ENCODE results near the gene RGS10.

The RGS10 gene

GRCh38 chr10:119495545-119495944 lies 47.0 kb downstream of the RGS10 start:
- no peak for DNase-seq

DNA sequence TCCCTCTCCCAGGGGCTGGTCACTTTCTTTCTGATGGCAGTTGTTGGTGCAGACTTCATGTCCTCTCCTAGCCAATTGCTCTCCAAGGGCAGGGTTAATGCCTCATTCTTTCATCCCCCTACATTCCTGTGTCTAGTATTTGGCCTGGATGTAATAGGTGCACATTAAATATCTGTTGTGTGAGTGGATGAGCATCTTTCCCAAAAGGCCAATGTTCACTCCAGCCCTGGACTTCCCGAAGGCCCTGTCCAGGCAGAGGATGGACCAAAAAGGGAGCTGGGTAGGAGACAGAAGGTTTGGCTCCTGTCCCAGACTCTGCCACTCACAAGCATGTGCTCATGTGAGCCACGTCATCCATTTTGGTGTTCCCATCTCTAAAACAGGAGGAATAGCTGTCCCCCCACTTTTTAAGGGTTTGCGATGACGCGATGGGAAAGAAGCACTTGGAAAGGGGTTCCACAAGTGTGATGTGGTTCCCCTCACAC lies 47.5 kb downstream of the RGS10 start:
- DNase-seq, result no peak

GRCh38 chr10:119494236-119495020 lies 48.1 kb downstream of the RGS10 start:
- no peak for DNase-seq

GRCh38 chr10:119493155-119493554 lies 49.4 kb downstream of the RGS10 start:
- DNase-seq, result no peak

DNA sequence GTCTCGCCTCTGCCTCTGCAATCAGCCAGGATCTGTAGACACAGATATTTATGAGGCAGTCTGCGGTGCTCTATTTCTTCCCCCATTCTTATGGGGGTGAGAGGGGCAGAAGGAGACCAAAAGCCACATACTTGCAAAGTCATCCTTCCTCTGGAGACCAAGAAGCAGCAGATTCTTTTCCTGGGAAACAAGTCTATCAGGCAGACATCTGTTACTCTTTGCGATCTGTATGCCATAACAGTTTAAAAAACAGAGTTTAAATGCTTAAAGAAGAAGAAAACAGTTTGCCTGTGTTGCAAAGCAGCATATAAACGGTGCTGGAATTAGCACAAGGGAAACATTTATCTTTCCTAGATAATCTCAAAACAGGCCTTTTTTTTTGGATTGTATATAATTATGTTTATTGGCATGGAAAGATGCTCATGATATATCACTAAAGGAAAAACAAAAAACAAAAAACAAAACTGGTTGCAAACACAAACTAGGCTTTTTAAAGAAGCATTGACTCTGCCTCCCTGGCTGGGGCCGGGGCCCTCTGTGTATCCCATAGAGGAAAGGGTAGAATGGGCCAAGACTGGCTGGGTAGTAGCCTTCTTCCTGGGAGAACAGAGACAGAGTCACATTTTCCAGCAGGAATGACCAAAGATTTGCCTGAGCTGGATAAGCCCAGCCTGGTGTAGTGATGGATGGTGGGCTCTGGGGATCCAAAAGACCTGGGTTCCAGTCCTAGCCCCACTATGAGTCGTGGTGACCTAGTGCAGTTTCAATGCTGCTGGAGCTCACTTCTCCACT lies 50.4 kb downstream of the RGS10 start:
- no peak for DNase-seq

- DNase-seq, result no peak
These were observed 52.6 kb downstream of the RGS10 start for GRCh38 chr10:119489991-119490326.

GRCh38 chr10:119488675-119489074 lies 53.8 kb downstream of the RGS10 start:
- no peak for DNase-seq

DNA sequence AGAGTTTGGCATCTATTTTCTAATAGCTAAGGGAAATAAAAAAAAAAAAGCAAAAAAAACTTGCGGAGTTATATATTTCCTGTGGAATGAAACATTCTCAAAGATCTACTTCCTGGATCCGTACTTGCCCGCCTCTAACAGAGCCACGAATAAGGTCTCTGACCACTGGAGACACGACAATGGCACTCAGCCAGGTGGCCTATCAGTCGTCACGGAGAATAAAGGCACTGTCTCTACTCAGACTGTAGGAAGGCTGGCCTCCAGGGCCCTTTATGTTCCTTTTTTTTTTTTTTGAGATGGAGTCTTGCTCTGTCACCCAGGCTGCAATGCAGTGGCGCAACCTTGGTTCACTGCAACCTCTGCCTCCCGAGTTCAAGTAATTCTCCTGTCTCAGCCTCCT lies 58.7 kb downstream of the RGS10 start:
- no peak for DNase-seq

DNA sequence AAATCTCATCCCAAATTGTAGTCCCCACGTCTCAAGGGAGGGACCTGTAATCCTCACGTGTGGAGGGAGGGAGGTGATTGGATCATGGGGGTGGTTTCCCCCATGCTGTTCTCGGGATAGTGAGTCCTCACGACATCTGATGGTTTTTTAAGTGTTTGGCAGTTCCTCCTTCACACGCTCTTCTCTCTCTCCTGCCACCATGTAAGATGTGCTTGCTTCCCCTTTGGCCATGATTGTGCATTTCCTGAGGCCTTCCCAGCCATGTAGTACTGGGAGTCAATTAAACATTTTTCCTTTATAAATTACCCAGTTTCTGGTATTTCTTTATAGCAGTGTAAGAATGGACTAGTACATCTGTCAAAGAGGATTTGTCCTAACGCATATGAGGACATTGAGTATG lies 59.5 kb downstream of the RGS10 start:
- no peak for DNase-seq

DNA sequence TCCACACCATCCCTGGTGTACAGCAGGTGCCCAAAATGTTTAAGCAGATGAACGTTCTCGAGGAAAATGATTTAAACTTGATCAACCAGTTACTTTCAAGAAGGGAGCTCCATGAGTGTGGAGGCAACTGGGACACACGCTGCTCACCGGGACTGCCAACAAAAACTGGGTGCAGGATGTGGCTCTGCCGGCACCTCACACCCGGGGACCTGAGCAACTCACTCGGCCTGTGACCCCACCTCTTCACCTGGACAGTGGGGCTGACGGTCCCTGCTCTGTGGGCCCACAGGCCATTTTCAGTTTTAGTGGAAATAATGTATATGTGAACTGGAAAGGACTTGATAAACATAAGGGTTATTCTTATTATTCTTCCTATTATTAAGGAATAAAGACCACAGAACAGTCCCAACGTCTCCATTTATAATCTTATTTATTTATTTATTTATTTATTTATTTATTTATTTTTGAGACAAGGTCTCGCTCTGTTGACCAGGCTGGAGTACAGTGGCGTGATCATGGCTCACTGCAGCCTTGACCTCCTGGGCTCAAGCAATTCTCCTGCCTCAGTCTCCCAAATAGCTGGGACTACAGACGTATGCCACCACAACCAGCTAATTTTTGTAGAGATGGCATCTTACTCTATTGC lies 60.6 kb downstream of the RGS10 start:
- no peak for DNase-seq

- no peak for DNase-seq
These were observed 61.9 kb downstream of the RGS10 start for GRCh38 chr10:119480667-119481066.

GRCh38 chr10:119479532-119479931 lies 63.0 kb downstream of the RGS10 start:
- no peak for DNase-seq

DNA sequence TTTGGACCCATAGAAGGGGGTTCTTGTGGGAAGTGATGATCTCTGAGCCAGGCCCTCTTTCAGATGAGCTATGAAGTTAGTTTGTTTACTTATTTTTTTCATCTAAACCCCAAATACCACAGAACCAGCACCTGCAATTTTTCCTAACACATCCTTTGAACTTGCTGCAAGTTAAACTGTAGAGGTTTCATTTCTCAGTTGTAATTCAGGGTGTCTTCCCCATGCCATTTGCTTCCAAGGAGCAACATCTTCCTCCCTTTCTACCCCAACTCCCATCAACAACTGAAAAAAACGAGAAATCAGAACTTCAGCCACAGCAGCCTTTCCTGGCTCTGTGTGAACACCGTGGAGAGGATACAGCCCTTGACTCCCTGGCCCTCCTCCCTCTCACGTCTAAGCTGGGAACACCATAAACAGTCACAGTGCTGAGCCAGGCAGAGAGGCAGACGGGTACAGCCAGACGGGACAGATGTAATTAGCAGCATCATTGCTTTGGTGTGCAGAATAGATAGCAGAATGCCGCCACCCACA lies 63.6 kb downstream of the RGS10 start:
- no peak for DNase-seq

- peak; percentile 22 for DNase-seq
These were observed 64.3 kb downstream of the RGS10 start for GRCh38 chr10:119478111-119478802.

GRCh38 chr10:119477444-119477843 lies 65.1 kb downstream of the RGS10 start:
- DNase-seq, result no peak

DNA sequence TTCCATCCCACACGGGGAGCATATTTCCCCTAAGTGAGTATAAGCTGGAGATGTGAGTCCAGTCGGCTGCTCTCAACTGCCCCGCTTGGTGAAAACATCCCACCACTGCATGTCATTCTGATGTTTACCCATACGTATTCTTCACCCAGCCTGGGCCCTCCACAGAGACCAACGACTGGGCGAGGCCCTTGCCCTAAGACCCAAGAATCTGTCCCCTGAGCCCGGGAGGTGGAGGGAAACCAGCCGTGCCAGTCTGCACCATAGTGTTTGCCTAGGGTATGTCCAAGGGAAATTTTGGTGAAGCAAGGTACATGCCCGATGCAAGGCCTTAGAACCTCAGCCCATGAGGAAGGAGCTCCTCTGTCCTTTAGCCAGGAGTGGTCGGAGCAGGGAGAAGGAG lies 67.9 kb downstream of the RGS10 start:
- no peak for DNase-seq

DNA sequence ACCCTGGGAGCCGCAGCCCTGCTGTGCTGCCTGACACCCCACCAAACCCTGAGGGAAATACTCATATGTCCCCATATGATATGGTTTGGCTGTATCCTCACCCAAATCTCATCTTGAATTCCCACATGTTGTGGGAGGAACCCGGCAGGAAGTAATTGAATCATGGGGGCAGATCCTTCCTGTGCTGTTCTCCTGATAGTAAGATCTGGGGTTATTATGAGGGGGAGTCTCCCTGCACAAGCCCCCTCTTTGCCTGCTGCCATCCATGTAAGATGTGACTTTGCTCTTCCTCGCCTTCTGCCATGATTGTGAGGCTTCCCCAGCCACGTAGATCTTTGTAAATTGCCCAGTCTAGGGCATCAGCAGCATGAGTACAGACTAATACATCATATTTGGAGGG lies 68.7 kb downstream of the RGS10 start:
- no peak for DNase-seq

GRCh38 chr10:119470920-119471702 lies 71.4 kb downstream of the RGS10 start:
- no peak for DNase-seq

DNA sequence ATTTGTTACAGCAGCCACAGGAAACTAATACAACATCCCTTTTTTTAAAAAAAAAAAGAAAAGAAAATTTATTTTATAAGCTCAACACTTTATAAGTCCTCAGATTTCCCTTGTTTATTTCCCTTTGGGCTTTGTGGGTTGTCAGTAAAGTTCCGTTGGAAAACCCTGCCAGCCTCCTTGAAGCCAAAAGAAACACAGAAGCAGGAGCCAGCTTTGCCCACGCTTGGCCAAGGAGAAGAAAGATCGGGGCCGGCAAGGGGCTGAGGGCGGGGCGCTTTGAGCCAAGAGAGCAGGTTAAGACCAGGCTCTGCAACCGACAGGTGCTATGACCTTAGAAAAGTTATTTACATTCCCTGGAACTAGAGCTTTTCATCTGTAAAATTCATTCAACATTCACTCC lies 72.7 kb downstream of the RGS10 start:
- no peak for DNase-seq

DNA sequence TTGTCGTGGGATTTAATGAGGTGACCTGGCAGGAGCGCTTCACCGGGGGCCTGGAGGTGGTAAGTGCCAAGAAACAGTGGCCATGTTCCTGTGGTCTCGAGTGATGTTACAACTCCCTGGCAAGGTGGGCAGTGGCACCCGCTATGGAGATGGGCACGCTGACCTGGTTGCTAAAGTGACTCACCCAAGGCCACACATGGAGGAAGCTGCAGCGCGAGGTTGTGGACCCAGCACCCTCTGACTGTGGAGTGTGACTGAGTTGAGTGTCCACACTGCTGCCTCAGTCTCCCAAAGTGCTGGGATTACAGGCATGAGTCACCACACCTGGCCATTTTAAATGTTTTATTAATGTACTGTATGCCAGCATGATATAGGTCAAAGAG lies 73.2 kb downstream of the RGS10 start:
- DNase-seq, result no peak

DNA sequence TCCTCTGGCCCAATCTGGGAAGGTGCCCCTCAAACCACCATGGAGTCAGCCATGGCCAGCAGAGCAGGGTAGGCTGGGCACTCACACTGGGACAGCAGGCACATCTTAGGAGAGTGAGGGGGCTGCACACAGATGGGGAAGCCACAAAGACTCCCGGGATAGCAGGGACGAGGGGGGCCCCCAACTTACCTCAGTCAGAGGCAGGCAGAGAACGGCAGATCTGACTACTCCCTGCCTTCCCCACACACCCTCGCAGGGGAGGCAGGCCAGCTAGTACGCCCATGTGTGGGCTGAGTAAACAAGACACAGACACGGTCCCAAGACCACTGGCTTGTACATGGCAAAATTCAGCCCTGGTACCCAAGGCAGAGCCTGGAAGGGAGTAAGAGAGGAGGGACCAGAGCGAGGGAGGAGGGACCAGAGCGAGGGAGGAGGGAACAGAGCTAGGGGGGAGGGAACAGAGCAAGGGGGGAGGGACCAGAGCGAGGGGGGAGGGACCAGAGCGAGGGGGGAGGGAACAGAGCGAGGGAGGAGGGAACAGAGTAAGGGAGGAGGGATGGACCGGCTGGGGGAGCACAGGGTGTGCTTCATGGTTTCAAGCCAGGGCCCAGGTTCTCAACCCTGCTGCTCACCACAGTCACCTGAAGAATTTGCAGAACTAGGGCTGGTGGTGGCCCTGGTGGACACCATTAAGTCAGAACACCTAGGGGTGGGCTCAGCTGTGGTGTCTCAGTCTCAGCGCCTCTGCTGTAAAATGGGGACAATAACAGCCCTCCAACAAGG lies 73.8 kb downstream of the RGS10 start:
- DNase-seq, result no peak
